A375 (cell line): ENCODE data around the gene PPM1N. TPM values are rescaled to one million over a fixed set of nuclear protein-coding genes. Genes with fewer than 3 reads are reported as not detected.

ENCODE experiments used
- total RNA-seq: library from RNA; depleted of rRNA; stranded (reverse); fragments of >200 nt; shearing (Covaris generic); gene quantifications from 2 replicates; pipeline ENCODE4 v1.2.3, GENCODE V29; 2014; rRNA removed

Gene PPM1N, protein sequence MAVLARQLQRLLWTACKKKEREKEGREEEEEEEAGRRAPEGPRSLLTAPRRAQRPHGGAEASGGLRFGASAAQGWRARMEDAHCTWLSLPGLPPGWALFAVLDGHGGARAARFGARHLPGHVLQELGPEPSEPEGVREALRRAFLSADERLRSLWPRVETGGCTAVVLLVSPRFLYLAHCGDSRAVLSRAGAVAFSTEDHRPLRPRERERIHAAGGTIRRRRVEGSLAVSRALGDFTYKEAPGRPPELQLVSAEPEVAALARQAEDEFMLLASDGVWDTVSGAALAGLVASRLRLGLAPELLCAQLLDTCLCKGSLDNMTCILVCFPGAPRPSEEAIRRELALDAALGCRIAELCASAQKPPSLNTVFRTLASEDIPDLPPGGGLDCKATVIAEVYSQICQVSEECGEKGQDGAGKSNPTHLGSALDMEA
- total RNA-seq, result 2.2 and 2.8 TPM in 2 replicates

DNA sequence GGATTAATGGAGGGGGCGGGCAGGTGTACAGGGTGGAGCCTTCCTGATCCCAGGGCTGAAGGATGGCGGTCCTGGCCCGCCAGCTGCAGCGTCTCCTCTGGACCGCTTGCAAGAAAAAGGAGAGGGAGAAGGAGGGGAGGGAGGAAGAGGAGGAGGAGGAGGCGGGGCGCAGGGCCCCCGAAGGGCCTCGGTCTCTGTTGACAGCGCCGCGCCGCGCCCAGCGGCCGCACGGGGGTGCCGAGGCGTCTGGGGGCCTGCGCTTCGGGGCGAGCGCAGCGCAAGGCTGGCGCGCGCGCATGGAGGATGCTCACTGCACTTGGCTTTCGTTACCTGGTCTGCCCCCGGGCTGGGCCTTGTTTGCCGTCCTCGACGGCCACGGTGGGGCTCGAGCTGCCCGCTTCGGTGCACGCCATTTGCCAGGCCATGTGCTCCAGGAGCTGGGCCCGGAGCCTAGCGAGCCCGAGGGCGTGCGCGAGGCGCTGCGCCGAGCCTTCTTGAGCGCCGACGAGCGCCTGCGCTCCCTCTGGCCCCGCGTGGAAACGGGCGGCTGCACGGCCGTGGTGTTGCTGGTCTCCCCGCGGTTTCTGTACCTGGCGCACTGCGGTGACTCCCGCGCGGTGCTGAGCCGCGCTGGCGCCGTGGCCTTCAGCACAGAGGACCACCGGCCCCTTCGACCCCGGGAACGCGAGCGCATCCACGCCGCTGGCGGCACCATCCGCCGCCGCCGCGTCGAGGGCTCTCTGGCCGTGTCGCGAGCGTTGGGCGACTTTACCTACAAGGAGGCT, at the start of gene PPM1N:
Gene PPM1N, plus strand, starts transcription at position 33 of the 785 bp plus-strand sequence. Its CDS starts 30 bp downstream, at position 63.

DNA sequence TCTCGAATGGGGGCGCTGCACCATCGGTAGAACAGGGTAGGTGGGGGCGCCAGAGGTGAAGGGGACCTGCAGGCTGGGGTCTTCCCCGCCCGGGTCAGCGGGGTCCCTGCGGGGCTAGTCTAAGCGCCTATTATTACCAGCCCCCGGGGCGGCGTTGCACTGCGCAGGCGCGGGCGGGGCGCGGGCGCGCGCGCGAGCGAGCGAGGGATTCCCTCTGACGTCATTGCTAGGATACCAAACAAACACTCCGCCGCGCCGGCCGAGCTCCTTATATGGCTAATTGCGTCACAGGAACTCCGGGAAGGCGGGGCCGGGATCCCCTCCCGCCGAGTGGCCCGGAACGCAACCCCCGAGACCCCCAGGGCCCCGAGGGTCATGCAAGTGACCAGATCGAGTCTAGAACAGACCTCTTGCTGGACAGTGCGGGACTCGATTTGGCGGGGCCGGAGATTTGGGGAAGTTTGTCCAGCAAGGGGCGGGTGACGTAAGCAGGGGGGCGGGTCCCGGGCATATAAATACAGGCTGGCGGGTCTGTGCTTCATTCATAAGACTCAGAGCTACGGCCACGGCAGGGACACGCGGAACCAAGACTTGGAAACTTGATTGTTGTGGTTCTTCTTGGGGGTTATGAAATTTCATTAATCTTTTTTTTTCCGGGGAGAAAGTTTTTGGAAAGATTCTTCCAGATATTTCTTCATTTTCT, 30.6 kb upstream of the PPM1N start, which contains the start of gene FOSB:
Gene FOSB, plus strand, starts transcription at position 541 of the 703 bp plus-strand sequence. CDS start 591 bp downstream, outside the sequence.

DNA sequence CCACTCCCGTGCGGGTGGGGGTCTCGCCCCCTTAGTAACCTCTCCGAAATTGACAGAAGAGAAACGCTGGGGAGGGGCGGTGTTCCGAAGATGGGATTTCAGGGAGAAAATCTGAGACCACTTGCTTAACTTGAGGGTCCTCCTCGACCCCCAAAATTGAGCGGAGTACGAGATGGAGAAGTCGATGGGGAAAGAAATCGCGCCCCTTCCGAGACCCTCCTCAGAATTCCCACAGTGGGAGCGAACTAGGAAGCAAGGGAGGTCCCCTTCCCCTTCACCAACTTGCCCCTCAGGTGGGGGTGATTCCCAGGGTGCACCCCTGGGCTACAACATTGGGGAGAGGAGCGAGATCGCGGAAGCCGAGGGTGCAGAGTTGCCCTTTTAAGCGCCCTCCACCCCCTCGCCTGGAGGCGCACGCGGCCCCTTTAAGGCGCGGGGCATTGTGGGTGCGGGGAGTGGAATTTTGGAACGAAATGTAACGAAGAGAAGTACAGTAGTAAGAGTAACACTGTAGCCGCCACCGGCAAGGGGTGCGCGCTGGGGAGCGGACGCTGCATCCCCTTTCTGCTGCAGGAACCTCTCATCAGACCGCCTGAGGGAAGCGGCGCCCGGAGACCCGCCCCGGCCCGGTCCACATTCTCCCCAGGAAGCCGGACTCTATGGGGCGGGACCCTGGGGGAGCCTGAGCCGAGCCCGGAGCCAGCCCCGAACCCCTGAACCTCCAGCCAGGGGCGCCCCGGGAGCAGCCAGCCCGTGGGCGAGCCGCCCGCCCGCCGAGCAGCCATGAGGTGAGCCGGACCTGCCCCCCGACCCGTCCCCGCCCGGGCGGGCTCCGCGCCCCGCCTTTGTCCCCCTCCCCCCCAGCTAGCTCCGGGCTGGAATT, 9.0 kb downstream of the PPM1N start, which contains the start of gene VASP:
Gene VASP, plus strand, starts transcription at position 491 of the 883 bp plus-strand sequence. Its CDS starts 293 bp downstream, at position 784.

Other genes with a start within 250 kb of the PPM1N start
- 12.4 and 12.9 TPM in 2 replicates for gene MARK4, start 247.2 kb upstream of the PPM1N start, total RNA-seq
- gene CKM, start 175.6 kb upstream of the PPM1N start, total RNA-seq, result not detected in 2 replicates
- 0.24 TPM in 1 of 2 replicates, not detected in the other for gene KLC3, start 157.7 kb upstream of the PPM1N start, total RNA-seq
- 27.6 and 28.0 TPM in 2 replicates for gene ERCC2, start 127.9 kb upstream of the PPM1N start, total RNA-seq
- gene PPP1R13L, start 93.4 kb upstream of the PPM1N start, total RNA-seq, result 1.6 and 3.7 TPM in 2 replicates
- 25.1 and 29.8 TPM in 2 replicates for gene POLR1G, start 91.8 kb upstream of the PPM1N start, total RNA-seq
- 218 and 262 TPM in 2 replicates for gene ERCC1, start 74.5 kb upstream of the PPM1N start, total RNA-seq
- gene FOSB, start 30.4 kb upstream of the PPM1N start, total RNA-seq, result 34.9 and 45.0 TPM in 2 replicates
- gene RTN2, start 1.4 kb upstream of the PPM1N start, total RNA-seq, result 3.5 and 5.0 TPM in 2 replicates
- gene VASP, start 9.0 kb downstream of the PPM1N start, total RNA-seq, result 96.6 and 98.0 TPM in 2 replicates
- 7.5 and 9.9 TPM in 2 replicates for gene OPA3, start 86.4 kb downstream of the PPM1N start, total RNA-seq
- gene GPR4, start 103.8 kb downstream of the PPM1N start, total RNA-seq, result 0.04 and 0.13 TPM in 2 replicates
- gene EML2, start 141.0 kb downstream of the PPM1N start, total RNA-seq, result 59.8 and 70.0 TPM in 2 replicates
- 0.03 and 1.2 TPM in 2 replicates for gene GIPR, start 169.8 kb downstream of the PPM1N start, total RNA-seq
- 904 and 1,025 TPM in 2 replicates for gene SNRPD2, start 193.5 kb downstream of the PPM1N start, total RNA-seq
- 15.0 and 18.7 TPM in 2 replicates for gene QPCTL, start 194.2 kb downstream of the PPM1N start, total RNA-seq
- 23.2 and 31.5 TPM in 2 replicates for gene FBXO46, start 232.5 kb downstream of the PPM1N start, total RNA-seq
- gene MEIOSIN, start 235.0 kb downstream of the PPM1N start, total RNA-seq, result 0.40 TPM in 1 of 2 replicates, not detected in the other